ENCODE measurements around the gene VPS8.
"Not testable (repeated sequence)": the region's sequence is repeated elsewhere in the genome, so short reads cannot be mapped to it uniquely, and the experiment has no call there.

Gene VPS8

GRCh38 chr3:185017584-185017983 lies 205.6 kb downstream of the VPS8 start:
- not testable (repeated sequence) for DNase-seq

DNA sequence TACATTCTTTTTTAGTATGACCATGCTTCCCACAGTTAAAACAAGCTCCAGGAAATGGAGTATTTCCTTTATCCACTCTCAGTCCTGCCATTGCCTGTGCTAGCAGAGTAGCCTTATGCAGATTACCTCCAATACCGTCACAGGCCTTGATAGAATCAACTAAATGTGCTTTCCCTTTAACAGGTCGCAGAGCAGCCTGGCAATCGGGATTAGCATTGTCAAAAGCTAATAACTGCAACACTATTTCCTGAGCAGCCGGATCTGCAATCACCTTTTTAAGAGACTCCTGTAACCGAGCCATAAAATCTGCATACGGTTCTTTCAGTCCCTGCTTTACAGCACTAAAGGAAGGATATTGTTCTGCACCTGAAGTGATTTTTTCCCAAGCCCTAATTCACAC lies 206.0 kb downstream of the VPS8 start:
- not testable (repeated sequence) for DNase-seq

GRCh38 chr3:185021256-185021655 lies 209.3 kb downstream of the VPS8 start:
- DNase-seq: no peak

GRCh38 chr3:185024406-185024805 lies 212.4 kb downstream of the VPS8 start:
- DNase-seq: no peak

GRCh38 chr3:185024966-185025365 lies 213.0 kb downstream of the VPS8 start:
- no peak for DNase-seq

- no peak for DNase-seq
Measured at GRCh38 chr3:185028121-185028520, 216.2 kb downstream of the VPS8 start.

GRCh38 chr3:185029086-185029485 lies 217.1 kb downstream of the VPS8 start:
- DNase-seq: no peak

GRCh38 chr3:185030399-185030798 lies 218.4 kb downstream of the VPS8 start:
- no peak for DNase-seq

DNA sequence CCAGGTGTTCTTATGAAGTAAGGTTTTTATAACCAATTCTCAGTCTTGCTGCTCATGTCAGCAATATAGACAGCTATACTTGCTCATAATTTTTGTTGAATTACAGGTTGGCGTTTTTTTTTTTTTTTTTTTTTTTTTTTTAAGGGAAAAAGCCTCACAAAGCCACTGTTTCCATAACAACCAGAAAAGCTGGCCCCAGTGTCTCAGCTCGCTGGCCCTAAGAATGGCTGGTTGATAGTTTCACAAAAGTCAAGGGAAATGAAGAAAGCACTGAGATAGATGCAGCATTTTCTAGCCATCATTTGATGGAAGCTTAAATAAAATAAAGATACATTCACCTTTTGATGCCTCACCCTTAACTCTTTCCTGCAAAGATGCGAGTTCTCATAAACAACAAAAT lies 219.0 kb downstream of the VPS8 start:
- no peak for DNase-seq

- DNase-seq: no peak
Measured at GRCh38 chr3:185037801-185038200, 225.8 kb downstream of the VPS8 start.

GRCh38 chr3:185040425-185040824 lies 228.5 kb downstream of the VPS8 start:
- DNase-seq: no peak

- DNase-seq: no peak
Measured at GRCh38 chr3:185041540-185041939, 229.6 kb downstream of the VPS8 start.

GRCh38 chr3:185042312-185043050 lies 230.5 kb downstream of the VPS8 start:
- DNase-seq: no peak

DNA sequence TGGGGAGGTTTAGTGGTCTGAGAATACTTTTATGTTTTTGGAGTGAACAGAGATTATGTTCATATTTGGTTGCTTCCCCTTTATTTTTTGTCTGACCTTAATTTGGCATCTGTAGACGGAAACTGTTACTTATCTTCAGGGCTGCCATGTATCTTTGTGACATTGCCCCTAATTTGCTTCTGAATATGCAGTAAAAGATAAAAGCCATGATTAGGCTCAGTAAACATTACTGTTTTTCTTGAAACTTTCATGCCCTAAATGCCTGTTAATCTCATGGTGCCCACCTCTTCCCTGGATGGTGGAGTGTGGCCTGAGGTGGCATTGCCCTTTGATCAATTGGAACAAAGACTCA lies 234.2 kb downstream of the VPS8 start:
- DNase-seq: no peak

DNA sequence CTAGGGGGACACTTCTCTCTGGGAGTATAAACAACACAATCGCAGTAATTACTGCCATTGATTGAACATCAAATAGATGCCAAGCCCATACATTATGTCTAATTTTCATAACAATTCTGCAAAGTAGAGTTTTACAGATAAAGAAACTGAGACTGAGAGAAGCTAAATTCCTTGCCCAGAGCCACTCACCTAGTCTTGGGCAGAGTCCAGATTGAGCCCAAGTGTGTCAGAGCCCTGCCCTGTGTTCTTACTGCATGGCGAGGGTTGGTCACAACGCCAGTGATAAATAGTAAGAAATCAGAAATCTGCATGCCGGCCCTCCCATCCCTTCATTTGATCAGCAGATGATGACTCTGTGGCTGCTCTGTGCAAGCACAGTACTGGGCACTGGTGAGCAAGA lies 234.6 kb downstream of the VPS8 start:
- no peak for DNase-seq

GRCh38 chr3:185049710-185050109 lies 237.7 kb downstream of the VPS8 start:
- DNase-seq: no peak

GRCh38 chr3:185051801-185052200 lies 239.8 kb downstream of the VPS8 start:
- DNase-seq: no peak

- DNase-seq: no peak
Measured at GRCh38 chr3:185052631-185053030, 240.7 kb downstream of the VPS8 start.

DNA sequence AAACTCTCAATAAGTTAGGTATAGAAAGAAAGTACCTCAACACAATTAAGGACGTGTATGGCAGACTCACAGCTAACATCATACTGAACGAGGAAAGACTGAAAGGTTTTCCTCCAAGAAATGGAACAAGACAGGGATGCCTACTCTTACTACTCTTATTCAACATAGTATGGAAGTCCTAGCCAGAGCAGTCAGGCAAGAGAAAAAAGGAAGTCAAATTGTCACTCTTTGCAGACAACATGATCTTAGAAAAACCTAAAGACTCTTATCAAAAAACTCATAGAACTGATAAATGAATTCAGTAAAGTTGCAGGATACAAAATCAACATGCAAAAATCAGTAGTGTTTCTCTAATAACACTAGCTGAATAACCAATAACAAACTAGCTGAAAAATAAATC lies 244.9 kb downstream of the VPS8 start:
- DNase-seq: no peak

- no peak for DNase-seq
Measured at GRCh38 chr3:185057829-185058228, 245.9 kb downstream of the VPS8 start.

GRCh38 chr3:185058796-185059195 lies 246.8 kb downstream of the VPS8 start:
- no peak for DNase-seq

GRCh38 chr3:185059766-185060165 lies 247.8 kb downstream of the VPS8 start:
- no peak for DNase-seq

GRCh38 chr3:185060655-185061054 lies 248.7 kb downstream of the VPS8 start:
- DNase-seq: no peak

DNA sequence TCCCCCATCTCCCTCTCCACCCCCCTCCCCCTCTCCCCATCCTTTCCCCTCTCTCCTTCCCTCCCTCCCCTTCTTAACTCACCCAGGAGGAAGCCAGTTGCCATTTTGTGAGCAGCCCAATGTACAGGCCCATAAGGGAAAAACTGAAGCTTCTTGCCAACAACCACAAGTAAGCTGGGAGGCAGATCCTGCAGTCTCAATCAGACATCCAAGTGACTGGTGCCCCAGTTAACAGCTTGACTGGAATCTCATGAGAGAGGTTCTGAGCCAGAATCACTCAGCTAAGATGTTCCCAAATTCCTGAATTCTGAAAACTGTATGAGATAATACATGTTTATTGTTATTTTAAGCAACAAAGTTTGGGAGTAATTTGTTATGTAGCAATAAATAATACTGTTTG lies 250.2 kb downstream of the VPS8 start:
- no peak for DNase-seq

DNA sequence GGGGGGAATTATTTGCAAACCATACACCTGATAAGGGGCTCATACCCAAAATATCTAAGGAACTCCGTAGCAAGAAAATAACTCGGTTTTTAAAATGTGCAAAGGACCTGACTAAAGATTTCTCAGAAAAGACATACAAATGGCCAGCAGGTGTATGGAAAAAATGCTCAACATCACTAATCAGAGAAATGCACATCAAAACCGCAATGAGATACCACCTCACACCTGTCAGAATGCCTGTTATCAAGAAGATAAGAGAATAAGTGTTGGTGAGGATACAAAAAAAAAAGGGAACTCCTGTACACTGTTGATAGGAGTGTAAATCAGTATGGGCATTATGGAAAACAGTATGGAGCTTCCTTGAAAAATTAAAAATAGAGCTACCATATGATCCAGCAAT lies 251.5 kb downstream of the VPS8 start:
- no peak for DNase-seq

DNA sequence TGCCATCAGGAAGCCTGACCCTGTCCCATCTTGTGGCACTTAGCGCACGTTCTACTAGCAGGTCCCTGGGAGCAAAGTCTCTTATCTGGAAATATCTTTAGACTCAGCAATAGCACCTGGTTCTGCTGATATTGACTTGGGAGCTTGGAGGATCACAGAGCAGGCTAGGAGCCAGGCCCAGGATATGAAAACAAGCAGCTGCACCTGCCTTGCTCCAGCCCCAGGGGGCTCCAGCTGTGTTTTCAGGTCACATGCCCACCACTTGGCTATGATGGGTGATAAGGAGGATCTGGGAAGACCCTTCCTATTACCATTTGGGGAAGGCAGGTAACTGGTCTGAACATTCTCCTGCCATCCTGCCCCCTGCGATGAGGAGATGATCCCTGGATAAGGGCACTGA lies 253.1 kb downstream of the VPS8 start:
- DNase-seq: no peak
